Loucy (cell line): ENCODE measurements around the gene CNDP2.

Experiments
- CTCF ChIP-seq: fragments of 200-600 bp; sonication (generic); conservative IDR thresholded peaks from 2 replicates; pipeline ENCODE4 v1.5.1; 2014; ENCODE audit warnings: mild to moderate bottlenecking, antibody characterized with exemption, low read length
- EZH2phosphoT487 ChIP-seq: fragments of 200-600 bp; IDR thresholded peaks from 2 replicates; pipeline ENCODE4 v1.6.1; 2018; ENCODE audit warnings: antibody characterized with exemption, mild to moderate bottlenecking, moderate library complexity, borderline replicate concordance

- no peak for TF ChIP-seq CTCF
- no peak for TF ChIP-seq EZH2phosphoT487
Measured at GRCh38 chr18:74524097-74524496, 27.9 kb downstream of the CNDP2 start.
